Uterus (tissue), 2 donors: ENCODE results near the gene PRF1.
"Not testable (repeated sequence)": the region's sequence is repeated elsewhere in the genome, so short reads cannot be mapped to it uniquely, and the experiment has no call there.

Experiments
- CTCF ChIP-seq, 4 experiments: fragments of 200-600 bp in 2 of 4; fragments of 450-650 bp in 2 of 4; sonication (generic) in 2 of 4; IDR thresholded peaks; one replicate each; pipeline ENCODE4 v1.5.1; 2016 to 2019; ENCODE audit warnings: antibody characterized with exemption in 4 of 4, mild to moderate bottlenecking in 2 of 4, moderate library complexity in 1 of 4
- POLR2A ChIP-seq, 2 donors: fragments of 450-650 bp; IDR thresholded peaks; one replicate each; pipeline ENCODE4 v1.6.1; 2016; ENCODE audit warnings: antibody characterized with exemption in 2 of 2, mild to moderate bottlenecking in 1 of 2, moderate library complexity in 1 of 2

DNA sequence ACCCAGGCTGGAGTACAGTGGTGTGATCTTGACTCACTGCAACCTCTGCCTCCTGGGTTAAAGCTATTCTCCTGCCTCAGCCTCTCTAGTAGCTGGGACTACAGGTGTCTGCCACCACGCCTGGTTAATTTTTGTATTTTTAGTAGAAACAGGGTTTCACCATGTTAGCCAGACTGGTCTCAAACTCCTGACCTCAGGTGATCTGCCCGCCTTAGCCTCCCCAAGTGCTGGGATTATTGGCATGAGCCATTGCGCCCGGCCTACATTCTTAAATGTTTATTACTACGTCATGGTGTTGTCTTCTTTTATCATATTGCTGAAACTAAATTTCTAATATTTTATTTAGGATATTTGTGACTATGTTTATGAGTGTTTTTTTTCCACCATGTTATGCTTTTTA, 21.4 kb downstream of the PRF1 start:
- TF ChIP-seq CTCF, POLR2A (IDR thresholded peaks at IDR 0.05): not testable (repeated sequence)
